DND-41 (cell line): ENCODE data around the gene ZHX3.
A peak's percentile ranks its signal among the peaks of the same experiment; 100 is the strongest.

Experiments
- ATAC-seq: fragments of 200-7000 bp; cut with Tn5 transposase; 3 replicates; pipeline ENCODE4 v1.9.1; 2021; ENCODE audit warnings: low read depth; ENCODE audit not compliant: insufficient read depth
- DNase-seq: peaks from one replicate; pipeline ENCODE4 v3.0.0-alpha.2; 2020
- H2AFZ ChIP-seq: 2 replicates; pipeline ENCODE4 v1.6.0; 2012; ENCODE audit warnings: low read depth, low read length
- H3K27ac ChIP-seq: 2 replicates; pipeline ENCODE4 v1.5.1; 2012; ENCODE audit warnings: low read length, inconsistent platforms
- H3K27me3 ChIP-seq: fragments of 200-600 bp; sonication (generic); 2 replicates; pipeline ENCODE4 v1.6.0; 2012; ENCODE audit warnings: low read length, mild to moderate bottlenecking, inconsistent platforms; ENCODE audit not compliant: insufficient read depth, poor library complexity
- H3K36me3 ChIP-seq: 2 replicates; pipeline ENCODE4 v1.5.1; 2012; ENCODE audit warnings: low read length, inconsistent platforms; ENCODE audit not compliant: insufficient read depth
- H3K4me1 ChIP-seq: 2 replicates; pipeline ENCODE4 v1.5.1; 2012; ENCODE audit warnings: mild to moderate bottlenecking, low read length; ENCODE audit not compliant: insufficient read depth
- H3K4me2 ChIP-seq: 2 replicates; pipeline ENCODE4 v1.6.0; 2012; ENCODE audit warnings: mild to moderate bottlenecking, moderate library complexity, low read length, inconsistent platforms; ENCODE audit not compliant: insufficient read depth
- H3K4me3 ChIP-seq, 2 experiments: fragments of 200-600 bp in 1 of 2; shearing (Covaris generic) in 1 of 2; 2 replicates each; pipeline ENCODE4 v1.5.1; 2012 to 2016; ENCODE audit warnings: inconsistent platforms in 2 of 2, low read length in 2 of 2, mild to moderate bottlenecking in 2 of 2, low read depth in 1 of 2, moderate library complexity in 1 of 2
- H3K79me2 ChIP-seq: 2 replicates; pipeline ENCODE4 v1.6.0; 2012; ENCODE audit warnings: low read length, inconsistent platforms; ENCODE audit not compliant: insufficient read depth
- H3K9ac ChIP-seq: 2 replicates; pipeline ENCODE4 v1.6.0; 2012; ENCODE audit warnings: low read depth, mild to moderate bottlenecking, inconsistent platforms, low read length, moderate library complexity
- H3K9me3 ChIP-seq: 2 replicates; pipeline ENCODE4 v1.5.1; 2012; ENCODE audit warnings: low read length, moderate library complexity, mild to moderate bottlenecking, inconsistent platforms; ENCODE audit not compliant: insufficient read depth, severe bottlenecking
- H4K20me1 ChIP-seq: 2 replicates; pipeline ENCODE4 v1.6.0; 2012; ENCODE audit warnings: low read length; ENCODE audit not compliant: insufficient read depth
- CTCF ChIP-seq: IDR thresholded peaks from 2 replicates; pipeline ENCODE4 v1.5.1; 2012; ENCODE audit warnings: borderline replicate concordance, low read length, moderate library complexity, mild to moderate bottlenecking; ENCODE audit not compliant: poor library complexity, severe bottlenecking; ENCODE audit errors: extremely low read depth
- EZH2 ChIP-seq: IDR thresholded peaks from 3 replicates; pipeline ENCODE4 v1.6.1; 2012; ENCODE audit warnings: borderline replicate concordance, low read depth, mild to moderate bottlenecking, moderate library complexity, low read length, inconsistent platforms; ENCODE audit not compliant: severe bottlenecking

The ZHX3 gene

GRCh38 chr20:41182296-41183212 lies 135.0 kb downstream of the ZHX3 start:
- peak; percentile 20; the same call in 1 of the 3 replicates for ATAC-seq
- Histone ChIP-seq H3K36me3 (peaks cover 21% of the 10 kb centered on the region), H3K79me2 (no peaks in the 10 kb centered on the region), H3K9me3 (no peaks in the 10 kb centered on the region), H3K4me1 (no peaks in the 10 kb centered on the region), H3K27ac (no peak overlapping the region), H3K9ac (no peak overlapping the region), H3K4me2 (no peak overlapping the region), H4K20me1 (peaks cover 2% of the 10 kb centered on the region; the same call in 1 of the 2 replicates), H2AFZ (no peak overlapping the region), H3K4me3 (no peak overlapping the region), H3K27me3 (no peaks in the 10 kb centered on the region)
- peak; percentile 4 for DNase-seq
- TF ChIP-seq CTCF (no peak), EZH2 (no peak)

GRCh38 chr20:41181567-41181966 lies 136.0 kb downstream of the ZHX3 start:
- no peak overlapping the region for H2AFZ ChIP-seq
- no peak overlapping the region for H3K9ac ChIP-seq
- no peak overlapping the region for H3K27ac ChIP-seq
- H3K27me3 ChIP-seq, result no peaks in the 10 kb centered on the region
- no peak for TF ChIP-seq CTCF
- no peak for TF ChIP-seq EZH2
- no peak for DNase-seq
- H3K36me3 ChIP-seq, result peaks cover 31% of the 10 kb centered on the region
- no peaks in the 10 kb centered on the region for H3K4me1 ChIP-seq
- no peak overlapping the region for H3K4me2 ChIP-seq
- 0 out of 3 replicates have a peak, but pooled peaks have one; percentile 11 for ATAC-seq
- no peaks in the 10 kb centered on the region for H3K9me3 ChIP-seq
- peaks cover 2% of the 10 kb centered on the region; the same call in 1 of the 2 replicates for H4K20me1 ChIP-seq
- no peaks in the 10 kb centered on the region for H3K79me2 ChIP-seq
- no peak overlapping the region for H3K4me3 ChIP-seq

GRCh38 chr20:41180599-41181333 lies 136.8 kb downstream of the ZHX3 start:
- Histone ChIP-seq H3K27me3 (no peaks in the 10 kb centered on the region), H3K4me1 (no peaks in the 10 kb centered on the region), H3K36me3 (peaks cover 39% of the 10 kb centered on the region), H3K79me2 (no peaks in the 10 kb centered on the region), H3K4me3 (no peak overlapping the region), H2AFZ (no peak overlapping the region), H4K20me1 (peaks cover 5% of the 10 kb centered on the region; the same call in 1 of the 2 replicates), H3K9me3 (no peaks in the 10 kb centered on the region), H3K4me2 (no peak overlapping the region), H3K9ac (no peak overlapping the region), H3K27ac (no peak overlapping the region)
- DNase-seq (no peak), ATAC-seq (no peak)
- no peak for TF ChIP-seq EZH2
- TF ChIP-seq CTCF, result no peak
